ENCODE measurements around the gene NCBP2. TPM values are rescaled to one million over a fixed set of nuclear protein-coding genes. Genes with fewer than 3 reads are reported as not detected.

The NCBP2 gene
- 10 to 100 TPM; 52.5 to 68.9 TPM for total RNA-seq

GRCh38 chr3:196942226-196942914 is at the start of gene NCBP2:
Gene NCBP2, minus strand, starts transcription at chr3:196942528. Its CDS starts 25 bp downstream, at chr3:196942503.
- peak; percentile 91 for ATAC-seq
- DNase-seq, result peak; percentile 99
- Mint-ChIP-seq H3K27me3 (no peaks in the 10 kb centered on the region), H3K4me3 (peak within 1 kb of the TSS; percentile 87), H3K27ac (peak within 1 kb of the TSS; percentile 92), H3K36me3 (peaks cover 29% of the 10 kb centered on the region), H3K9me3 (ENCODE audit: low read depth) (no peaks in the 10 kb centered on the region), H3K4me1 (peaks cover 50% of the 10 kb centered on the region)
- CTCF ChIA-PET, result interaction anchor here (0.8 to 3.9 kb wide), 20 partner anchors 10 to 414 kb away, joined by 3 to 23 read pairs (median 5); partner anchors contain the start of genes FBXO45, MELTF, PIGZ and SENP5

GRCh38 chr3:196991581-196992460 is 49.5 kb upstream of the NCBP2 start:
- H3K27me3 Mint-ChIP-seq, result peaks cover 3% of the 10 kb centered on the region
- DNase-seq (no peak), ATAC-seq (no peak)
- no peaks in the 10 kb centered on the region for H3K4me1 Mint-ChIP-seq
- CTCF ChIA-PET, result no interaction called here
- no peaks in the 10 kb centered on the region for H3K9me3 Mint-ChIP-seq (ENCODE audit: low read depth)
- no peak overlapping the region for H3K27ac Mint-ChIP-seq
- H3K36me3 Mint-ChIP-seq, result no peaks in the 10 kb centered on the region
- no peak overlapping the region for H3K4me3 Mint-ChIP-seq

- no peaks in the 10 kb centered on the region for H3K9me3 Mint-ChIP-seq (ENCODE audit: low read depth)
- ATAC-seq (no peak), DNase-seq (no peak)
- peaks cover 6% of the 10 kb centered on the region for H3K27me3 Mint-ChIP-seq
- H3K36me3 Mint-ChIP-seq, result no peaks in the 10 kb centered on the region
- no peak overlapping the region for H3K4me3 Mint-ChIP-seq
- no peaks in the 10 kb centered on the region for H3K4me1 Mint-ChIP-seq
- H3K27ac Mint-ChIP-seq, result no peak overlapping the region
- CTCF ChIA-PET, result no interaction called here
These were observed 48.3 kb upstream of the NCBP2 start for GRCh38 chr3:196990601-196991007.

- H3K36me3 Mint-ChIP-seq, result no peaks in the 10 kb centered on the region
These were observed 47.5 kb upstream of the NCBP2 start for GRCh38 chr3:196989721-196990262.

GRCh38 chr3:196988241-196989029 is 46.1 kb upstream of the NCBP2 start:
- H3K36me3 Mint-ChIP-seq, result peaks cover 2% of the 10 kb centered on the region
- DNase-seq, result no peak
- CTCF ChIA-PET, result no interaction called here
- H3K4me3 Mint-ChIP-seq, result no peak overlapping the region
- peaks cover 4% of the 10 kb centered on the region for H3K9me3 Mint-ChIP-seq (ENCODE audit: low read depth)
- no peak overlapping the region for H3K27ac Mint-ChIP-seq
- H3K4me1 Mint-ChIP-seq, result no peaks in the 10 kb centered on the region
- no peak for ATAC-seq
- peaks cover 17% of the 10 kb centered on the region for H3K27me3 Mint-ChIP-seq

More at GRCh38 chr3:196989721-196990262, 47.5 kb upstream of the NCBP2 start:
- no peak overlapping the region for H3K27ac Mint-ChIP-seq
- H3K27me3 Mint-ChIP-seq, result peaks cover 10% of the 10 kb centered on the region
- ATAC-seq, result no peak
- DNase-seq, result no peak
- CTCF ChIA-PET, result no interaction called here
- no peaks in the 10 kb centered on the region for H3K9me3 Mint-ChIP-seq (ENCODE audit: low read depth)
- no peak overlapping the region for H3K4me3 Mint-ChIP-seq
- H3K4me1 Mint-ChIP-seq, result no peaks in the 10 kb centered on the region

GRCh38 chr3:196987022-196987421 is 44.7 kb upstream of the NCBP2 start:
- CTCF ChIA-PET, result interaction anchor here (0.7 kb wide), 1 partner anchor 17 kb away, joined by 3 read pairs; no protein-coding TSS in a partner anchor
- Mint-ChIP-seq H3K36me3 (peaks cover 6% of the 10 kb centered on the region), H3K9me3 (ENCODE audit: low read depth) (peaks cover 8% of the 10 kb centered on the region), H3K27me3 (peaks cover 22% of the 10 kb centered on the region), H3K4me1 (no peaks in the 10 kb centered on the region), H3K27ac (no peak overlapping the region), H3K4me3 (no peak overlapping the region)
- ATAC-seq, result no peak
- DNase-seq, result no peak

GRCh38 chr3:196985954-196986885 is 43.9 kb upstream of the NCBP2 start:
- Mint-ChIP-seq H3K4me1 (no peaks in the 10 kb centered on the region), H3K36me3 (peaks cover 10% of the 10 kb centered on the region), H3K4me3 (no peak overlapping the region), H3K27me3 (peaks cover 27% of the 10 kb centered on the region), H3K27ac (no peak overlapping the region), H3K9me3 (ENCODE audit: low read depth) (peaks cover 8% of the 10 kb centered on the region)
- ATAC-seq (no peak), DNase-seq (no peak)
- CTCF ChIA-PET, result interaction anchor here (0.7 kb wide), 1 partner anchor 17 kb away, joined by 3 read pairs; no protein-coding TSS in a partner anchor

- no peak overlapping the region for H3K27ac Mint-ChIP-seq
- peaks cover 8% of the 10 kb centered on the region for H3K9me3 Mint-ChIP-seq (ENCODE audit: low read depth)
- H3K4me1 Mint-ChIP-seq, result no peaks in the 10 kb centered on the region
- H3K36me3 Mint-ChIP-seq, result peaks cover 10% of the 10 kb centered on the region
- peaks cover 32% of the 10 kb centered on the region for H3K27me3 Mint-ChIP-seq
- DNase-seq (no peak), ATAC-seq (no peak)
- CTCF ChIA-PET, result no interaction called here
- H3K4me3 Mint-ChIP-seq, result no peak overlapping the region
These were observed 43.0 kb upstream of the NCBP2 start for GRCh38 chr3:196985298-196985697.

GRCh38 chr3:196983186-196983585 is 40.9 kb upstream of the NCBP2 start:
- CTCF ChIA-PET, result interaction anchor here (1.7 kb wide), 1 partner anchor 14 kb away, joined by 4 read pairs; no protein-coding TSS in a partner anchor
- H3K9me3 Mint-ChIP-seq (ENCODE audit: low read depth), result peaks cover 8% of the 10 kb centered on the region
- ATAC-seq, result no peak

GRCh38 chr3:196981657-196982056 is 39.3 kb upstream of the NCBP2 start:
- H3K36me3 Mint-ChIP-seq, result peaks cover 10% of the 10 kb centered on the region
- H3K27me3 Mint-ChIP-seq, result peaks cover 37% of the 10 kb centered on the region
- H3K4me1 Mint-ChIP-seq, result peaks cover 9% of the 10 kb centered on the region
- CTCF ChIA-PET, result interaction anchor here (1.5 kb wide), 1 partner anchor 12 kb away, joined by 3 read pairs; no protein-coding TSS in a partner anchor
- H3K4me3 Mint-ChIP-seq, result no peak overlapping the region
- ATAC-seq (no peak), DNase-seq (no peak)
- peaks cover 8% of the 10 kb centered on the region for H3K9me3 Mint-ChIP-seq (ENCODE audit: low read depth)
- no peak overlapping the region for H3K27ac Mint-ChIP-seq

More at GRCh38 chr3:196983186-196983585, 40.9 kb upstream of the NCBP2 start:
- Mint-ChIP-seq H3K36me3 (peaks cover 10% of the 10 kb centered on the region), H3K4me3 (no peak overlapping the region), H3K27ac (no peak overlapping the region), H3K27me3 (peaks cover 40% of the 10 kb centered on the region), H3K4me1 (peaks cover 8% of the 10 kb centered on the region)
- DNase-seq, result no peak

- H3K4me3 Mint-ChIP-seq, result no peak overlapping the region
- no peak for ATAC-seq
- CTCF ChIA-PET, result interaction anchor here (1.4 to 1.5 kb wide), 2 partner anchors 9 to 50 kb away, joined by 5 to 8 read pairs; partner anchors contain the start of gene MELTF
These were observed 37.2 kb upstream of the NCBP2 start for GRCh38 chr3:196979545-196979944.

GRCh38 chr3:196976941-196977340 is 34.6 kb upstream of the NCBP2 start:
- Mint-ChIP-seq H3K4me3 (no peak overlapping the region), H3K4me1 (peaks cover 9% of the 10 kb centered on the region), H3K9me3 (ENCODE audit: low read depth) (no peaks in the 10 kb centered on the region), H3K36me3 (peaks cover 4% of the 10 kb centered on the region), H3K27ac (no peak overlapping the region), H3K27me3 (peaks cover 19% of the 10 kb centered on the region)
- no peak for ATAC-seq
- DNase-seq, result peak; percentile 34
- CTCF ChIA-PET, result interaction anchor here (1.1 to 1.3 kb wide), 3 partner anchors 53 to 140 kb away, joined by 3 to 5 read pairs (median 4); partner anchors contain the start of gene MELTF

More at GRCh38 chr3:196979545-196979944, 37.2 kb upstream of the NCBP2 start:
- peaks cover 10% of the 10 kb centered on the region for H3K36me3 Mint-ChIP-seq
- peaks cover 30% of the 10 kb centered on the region for H3K27me3 Mint-ChIP-seq
- H3K4me1 Mint-ChIP-seq, result peaks cover 9% of the 10 kb centered on the region
- H3K9me3 Mint-ChIP-seq (ENCODE audit: low read depth), result peaks cover 8% of the 10 kb centered on the region
- no peak for DNase-seq
- H3K27ac Mint-ChIP-seq, result no peak overlapping the region
